ENCODE measurements around the gene ONECUT3. TPM values are rescaled to one million over a fixed set of nuclear protein-coding genes. Genes with fewer than 3 reads are reported as not detected.
"Not testable (repeated sequence)": the region's sequence is repeated elsewhere in the genome, so short reads cannot be mapped to it uniquely, and the experiment has no call there.

Gene ONECUT3
- total RNA-seq, 3 donors from 2014 or later = not detected

- peaks cover 70% of the 10 kb centered on the region for H3K27me3 Mint-ChIP-seq (ENCODE audit: low read depth)
- peaks cover 7% of the 10 kb centered on the region for H3K4me1 Mint-ChIP-seq (ENCODE audit: low read depth)
- no peak for DNase-seq
- no peak overlapping the region for H3K4me3 Mint-ChIP-seq
- no peaks in the 10 kb centered on the region for H3K9me3 Mint-ChIP-seq
- no peak for ATAC-seq
- H3K36me3 Mint-ChIP-seq (ENCODE audit: insufficient read depth) = no peaks in the 10 kb centered on the region
Observed at GRCh38 chr19:1756705-1757465, 3.6 kb downstream of the ONECUT3 start.

- Mint-ChIP-seq H3K27me3 (ENCODE audit: low read depth) (peaks cover 63% of the 10 kb centered on the region), H3K4me3 (no peak overlapping the region), H3K36me3 (ENCODE audit: insufficient read depth) (no peaks in the 10 kb centered on the region), H3K4me1 (ENCODE audit: low read depth) (peaks cover 7% of the 10 kb centered on the region), H3K9me3 (no peaks in the 10 kb centered on the region)
- ATAC-seq (no peak), DNase-seq (no peak)
Observed at GRCh38 chr19:1757468-1758230, 4.3 kb downstream of the ONECUT3 start.

GRCh38 chr19:1758231-1758577 is 4.9 kb downstream of the ONECUT3 start:
- peaks cover 63% of the 10 kb centered on the region for H3K27me3 Mint-ChIP-seq (ENCODE audit: low read depth)
- no peak overlapping the region for H3K4me3 Mint-ChIP-seq
- peaks cover 7% of the 10 kb centered on the region for H3K4me1 Mint-ChIP-seq (ENCODE audit: low read depth)
- DNase-seq (no peak), ATAC-seq (no peak)
- no peaks in the 10 kb centered on the region for H3K9me3 Mint-ChIP-seq
- no peaks in the 10 kb centered on the region for H3K36me3 Mint-ChIP-seq (ENCODE audit: insufficient read depth)

GRCh38 chr19:1758959-1759903 is 5.9 kb downstream of the ONECUT3 start:
- ATAC-seq (no peak), DNase-seq (no peak)
- no peaks in the 10 kb centered on the region for H3K36me3 Mint-ChIP-seq (ENCODE audit: insufficient read depth)
- H3K27me3 Mint-ChIP-seq (ENCODE audit: low read depth) = peaks cover 73% of the 10 kb centered on the region
- no peak overlapping the region for H3K4me3 Mint-ChIP-seq
- no peaks in the 10 kb centered on the region for H3K9me3 Mint-ChIP-seq
- peaks cover 7% of the 10 kb centered on the region for H3K4me1 Mint-ChIP-seq (ENCODE audit: low read depth)

- Mint-ChIP-seq H3K27me3 (ENCODE audit: low read depth) (peaks cover 79% of the 10 kb centered on the region), H3K4me3 (no peak overlapping the region), H3K4me1 (ENCODE audit: low read depth) (peaks cover 7% of the 10 kb centered on the region), H3K36me3 (ENCODE audit: insufficient read depth) (no peaks in the 10 kb centered on the region), H3K9me3 (no peaks in the 10 kb centered on the region)
- no peak for ATAC-seq
- no peak for DNase-seq
Observed at GRCh38 chr19:1760020-1760419, 6.7 kb downstream of the ONECUT3 start.

- H3K36me3 Mint-ChIP-seq (ENCODE audit: insufficient read depth) = not testable (repeated sequence)
Observed at GRCh38 chr19:1760786-1761527, 7.7 kb downstream of the ONECUT3 start.

GRCh38 chr19:1761528-1762242 is 8.4 kb downstream of the ONECUT3 start:
- DNase-seq (no peak), ATAC-seq (no peak)
- H3K27me3 Mint-ChIP-seq (ENCODE audit: low read depth) = peaks cover 80% of the 10 kb centered on the region
- no peaks in the 10 kb centered on the region for H3K9me3 Mint-ChIP-seq
- no peak overlapping the region for H3K4me3 Mint-ChIP-seq
- no peaks in the 10 kb centered on the region for H3K36me3 Mint-ChIP-seq (ENCODE audit: insufficient read depth)
- peaks cover 4% of the 10 kb centered on the region for H3K4me1 Mint-ChIP-seq (ENCODE audit: low read depth)

More at GRCh38 chr19:1760786-1761527, 7.7 kb downstream of the ONECUT3 start:
- ATAC-seq; DNase-seq; H3K9me3 Mint-ChIP-seq; H3K4me1 Mint-ChIP-seq (ENCODE audit: low read depth); H3K4me3 Mint-ChIP-seq: not testable (repeated sequence)
- peaks cover 81% of the 10 kb centered on the region for H3K27me3 Mint-ChIP-seq (ENCODE audit: low read depth)

- Mint-ChIP-seq H3K4me1 (ENCODE audit: low read depth) (no peaks in the 10 kb centered on the region), H3K9me3 (no peaks in the 10 kb centered on the region)
- ATAC-seq = no peak
Observed at GRCh38 chr19:1762243-1763117, 9.2 kb downstream of the ONECUT3 start.

GRCh38 chr19:1763648-1764639 is 10.6 kb downstream of the ONECUT3 start:
- ATAC-seq (no peak), DNase-seq (no peak)
- Mint-ChIP-seq H3K27me3 (ENCODE audit: low read depth) (peaks cover 82% of the 10 kb centered on the region), H3K9me3 (no peaks in the 10 kb centered on the region), H3K4me3 (no peak overlapping the region), H3K36me3 (ENCODE audit: insufficient read depth) (no peaks in the 10 kb centered on the region), H3K4me1 (ENCODE audit: low read depth) (no peaks in the 10 kb centered on the region)

More at GRCh38 chr19:1762243-1763117, 9.2 kb downstream of the ONECUT3 start:
- Mint-ChIP-seq H3K36me3 (ENCODE audit: insufficient read depth) (no peaks in the 10 kb centered on the region), H3K4me3 (no peak overlapping the region), H3K27me3 (ENCODE audit: low read depth) (peaks cover 81% of the 10 kb centered on the region)
- DNase-seq = no peak

GRCh38 chr19:1764729-1765128 is 11.4 kb downstream of the ONECUT3 start:
- ATAC-seq (no peak), DNase-seq (no peak)
- H3K27me3 Mint-ChIP-seq (ENCODE audit: low read depth) = peaks cover 82% of the 10 kb centered on the region
- H3K9me3 Mint-ChIP-seq = no peaks in the 10 kb centered on the region
- H3K4me3 Mint-ChIP-seq = no peak overlapping the region
- no peaks in the 10 kb centered on the region for H3K4me1 Mint-ChIP-seq (ENCODE audit: low read depth)
- no peaks in the 10 kb centered on the region for H3K36me3 Mint-ChIP-seq (ENCODE audit: insufficient read depth)

- peaks cover 84% of the 10 kb centered on the region for H3K27me3 Mint-ChIP-seq (ENCODE audit: low read depth)
- H3K4me3 Mint-ChIP-seq = no peak overlapping the region
- peaks cover 2% of the 10 kb centered on the region for H3K9me3 Mint-ChIP-seq
- DNase-seq (no peak), ATAC-seq (no peak)
- no peaks in the 10 kb centered on the region for H3K4me1 Mint-ChIP-seq (ENCODE audit: low read depth)
- H3K36me3 Mint-ChIP-seq (ENCODE audit: insufficient read depth) = no peaks in the 10 kb centered on the region
Observed at GRCh38 chr19:1765232-1765903, 12.1 kb downstream of the ONECUT3 start.

Measured in activated T-cell treated with anti-CD3 and anti-CD28 coated beads, Interleukin-2, amount 50 U/mL, for 4 hours (primary cell).